ENCODE data around the gene KLK2. TPM values are rescaled to one million over a fixed set of nuclear protein-coding genes. Genes with fewer than 3 reads are reported as not detected.

KLK2 gene
- total and polyA plus RNA-seq, 2 of the 8 experiments (the other 6 are each of a cell fraction or from before 2014, with no cell fraction given), result 0.20 TPM; not detected in 1

Other genes with a start within 250 kb of the KLK2 start
- gene SYT3, start 233.6 kb upstream of the KLK2 start, total RNA-seq (2021; fragmentation: NEBNext Ultra II Directional; extraction: Animal tissue kit (Norgen Biotek cat#: 25700)), result 13.9 and 17.3 TPM in 2 replicates
- 6.7 and 12.7 TPM in 2 replicates for gene SYT3, start 233.6 kb upstream of the KLK2 start, polyA plus RNA-seq (2011; rRNA removed)
- 11.7 and 14.2 TPM in 2 replicates for gene C19orf81, start 224.0 kb upstream of the KLK2 start, total RNA-seq (2021; fragmentation: NEBNext Ultra II Directional; extraction: Animal tissue kit (Norgen Biotek cat#: 25700))
- 13.0 and 22.0 TPM in 2 replicates for gene C19orf81, start 224.0 kb upstream of the KLK2 start, polyA plus RNA-seq (2011; rRNA removed)
- gene SHANK1, start 153.6 kb upstream of the KLK2 start, total RNA-seq (2021; fragmentation: NEBNext Ultra II Directional; extraction: Animal tissue kit (Norgen Biotek cat#: 25700)), result 3.7 and 3.9 TPM in 2 replicates
- 1.1 and 1.2 TPM in 2 replicates for gene SHANK1, start 153.6 kb upstream of the KLK2 start, polyA plus RNA-seq (2011; rRNA removed)
- 4.3 and 5.2 TPM in 2 replicates for gene CLEC11A, start 150.1 kb upstream of the KLK2 start, total RNA-seq (2021; fragmentation: NEBNext Ultra II Directional; extraction: Animal tissue kit (Norgen Biotek cat#: 25700))
- 17.4 and 22.5 TPM in 2 replicates for gene CLEC11A, start 150.1 kb upstream of the KLK2 start, polyA plus RNA-seq (2011; rRNA removed)
- not detected in 2 replicates for gene GPR32, start 103.0 kb upstream of the KLK2 start, total RNA-seq (2021; fragmentation: NEBNext Ultra II Directional; extraction: Animal tissue kit (Norgen Biotek cat#: 25700))
- not detected in 2 replicates for gene GPR32, start 103.0 kb upstream of the KLK2 start, polyA plus RNA-seq (2011; rRNA removed)
- gene ACP4, start 83.0 kb upstream of the KLK2 start, total RNA-seq (2021; fragmentation: NEBNext Ultra II Directional; extraction: Animal tissue kit (Norgen Biotek cat#: 25700)), result not detected in 2 replicates
- not detected in 2 replicates for gene ACP4, start 83.0 kb upstream of the KLK2 start, polyA plus RNA-seq (2011; rRNA removed)
- gene KLK1, start 49.7 kb upstream of the KLK2 start, total RNA-seq (2021; fragmentation: NEBNext Ultra II Directional; extraction: Animal tissue kit (Norgen Biotek cat#: 25700)), result 3.4 and 4.8 TPM in 2 replicates
- 4.0 and 5.8 TPM in 2 replicates for gene KLK1, start 49.7 kb upstream of the KLK2 start, polyA plus RNA-seq (2011; rRNA removed)
- gene KLK15, start 39.9 kb upstream of the KLK2 start, total RNA-seq (2021; fragmentation: NEBNext Ultra II Directional; extraction: Animal tissue kit (Norgen Biotek cat#: 25700)), result not detected in 2 replicates
- not detected in 2 replicates for gene KLK15, start 39.9 kb upstream of the KLK2 start, polyA plus RNA-seq (2011; rRNA removed)
- not detected in 2 replicates for gene KLK3, start 18.5 kb upstream of the KLK2 start, total RNA-seq (2021; fragmentation: NEBNext Ultra II Directional; extraction: Animal tissue kit (Norgen Biotek cat#: 25700))
- 0.08 and 0.25 TPM in 2 replicates for gene KLK3, start 18.5 kb upstream of the KLK2 start, polyA plus RNA-seq (2011; rRNA removed)
- 1.3 TPM in 1 of 2 replicates, not detected in the other for gene KLK4, start 38.0 kb downstream of the KLK2 start, total RNA-seq (2021; fragmentation: NEBNext Ultra II Directional; extraction: Animal tissue kit (Norgen Biotek cat#: 25700))
- gene KLK4, start 38.0 kb downstream of the KLK2 start, polyA plus RNA-seq (2011; rRNA removed), result 0.44 and 6.8 TPM in 2 replicates
- 0.55 and 0.76 TPM in 2 replicates for gene KLK5, start 79.6 kb downstream of the KLK2 start, total RNA-seq (2021; fragmentation: NEBNext Ultra II Directional; extraction: Animal tissue kit (Norgen Biotek cat#: 25700))
- 1.7 and 2.0 TPM in 2 replicates for gene KLK5, start 79.6 kb downstream of the KLK2 start, polyA plus RNA-seq (2011; rRNA removed)
- gene KLK6, start 96.2 kb downstream of the KLK2 start, total RNA-seq (2021; fragmentation: NEBNext Ultra II Directional; extraction: Animal tissue kit (Norgen Biotek cat#: 25700)), result 0.55 and 0.69 TPM in 2 replicates
- gene KLK6, start 96.2 kb downstream of the KLK2 start, polyA plus RNA-seq (2011; rRNA removed), result 2.6 and 3.2 TPM in 2 replicates
- 0.55 and 0.73 TPM in 2 replicates for gene KLK7, start 110.5 kb downstream of the KLK2 start, total RNA-seq (2021; fragmentation: NEBNext Ultra II Directional; extraction: Animal tissue kit (Norgen Biotek cat#: 25700))
- gene KLK7, start 110.5 kb downstream of the KLK2 start, polyA plus RNA-seq (2011; rRNA removed), result 1.4 and 2.1 TPM in 2 replicates
- 2.1 and 2.9 TPM in 2 replicates for gene KLK8, start 128.2 kb downstream of the KLK2 start, total RNA-seq (2021; fragmentation: NEBNext Ultra II Directional; extraction: Animal tissue kit (Norgen Biotek cat#: 25700))
- gene KLK8, start 128.2 kb downstream of the KLK2 start, polyA plus RNA-seq (2011; rRNA removed), result 3.6 and 7.1 TPM in 2 replicates
- gene KLK10, start 146.3 kb downstream of the KLK2 start, total RNA-seq (2021; fragmentation: NEBNext Ultra II Directional; extraction: Animal tissue kit (Norgen Biotek cat#: 25700)), result 4.5 and 4.8 TPM in 2 replicates
- 9.7 and 12.4 TPM in 2 replicates for gene KLK10, start 146.3 kb downstream of the KLK2 start, polyA plus RNA-seq (2011; rRNA removed)
- not detected in 2 replicates for gene KLK11, start 153.2 kb downstream of the KLK2 start, total RNA-seq (2021; fragmentation: NEBNext Ultra II Directional; extraction: Animal tissue kit (Norgen Biotek cat#: 25700))
- 0.38 and 0.45 TPM in 2 replicates for gene KLK11, start 153.2 kb downstream of the KLK2 start, polyA plus RNA-seq (2011; rRNA removed)
- not detected in 2 replicates for gene KLK12, start 161.6 kb downstream of the KLK2 start, total RNA-seq (2021; fragmentation: NEBNext Ultra II Directional; extraction: Animal tissue kit (Norgen Biotek cat#: 25700))
- gene KLK12, start 161.6 kb downstream of the KLK2 start, polyA plus RNA-seq (2011; rRNA removed), result 0.24 TPM in 1 of 2 replicates, not detected in the other
- 4.2 and 5.0 TPM in 2 replicates for gene KLK13, start 191.7 kb downstream of the KLK2 start, total RNA-seq (2021; fragmentation: NEBNext Ultra II Directional; extraction: Animal tissue kit (Norgen Biotek cat#: 25700))
- 4.5 and 4.6 TPM in 2 replicates for gene KLK13, start 191.7 kb downstream of the KLK2 start, polyA plus RNA-seq (2011; rRNA removed)
- gene KLK14, start 209.4 kb downstream of the KLK2 start, total RNA-seq (2021; fragmentation: NEBNext Ultra II Directional; extraction: Animal tissue kit (Norgen Biotek cat#: 25700)), result 0.40 and 1.2 TPM in 2 replicates
- gene KLK14, start 209.4 kb downstream of the KLK2 start, polyA plus RNA-seq (2011; rRNA removed), result 0.09 and 0.22 TPM in 2 replicates
- gene CTU1, start 235.0 kb downstream of the KLK2 start, total RNA-seq (2021; fragmentation: NEBNext Ultra II Directional; extraction: Animal tissue kit (Norgen Biotek cat#: 25700)), result 7.2 and 8.1 TPM in 2 replicates
- 4.6 and 6.6 TPM in 2 replicates for gene CTU1, start 235.0 kb downstream of the KLK2 start, polyA plus RNA-seq (2011; rRNA removed)